ENCODE results near the gene SS18L1. TPM values are rescaled to one million over a fixed set of nuclear protein-coding genes. Genes with fewer than 3 reads are reported as not detected.

Gene SS18L1
- total and polyA plus RNA-seq, 12 donors: 9.0 to 45.7 (median 14.4) TPM

DNA sequence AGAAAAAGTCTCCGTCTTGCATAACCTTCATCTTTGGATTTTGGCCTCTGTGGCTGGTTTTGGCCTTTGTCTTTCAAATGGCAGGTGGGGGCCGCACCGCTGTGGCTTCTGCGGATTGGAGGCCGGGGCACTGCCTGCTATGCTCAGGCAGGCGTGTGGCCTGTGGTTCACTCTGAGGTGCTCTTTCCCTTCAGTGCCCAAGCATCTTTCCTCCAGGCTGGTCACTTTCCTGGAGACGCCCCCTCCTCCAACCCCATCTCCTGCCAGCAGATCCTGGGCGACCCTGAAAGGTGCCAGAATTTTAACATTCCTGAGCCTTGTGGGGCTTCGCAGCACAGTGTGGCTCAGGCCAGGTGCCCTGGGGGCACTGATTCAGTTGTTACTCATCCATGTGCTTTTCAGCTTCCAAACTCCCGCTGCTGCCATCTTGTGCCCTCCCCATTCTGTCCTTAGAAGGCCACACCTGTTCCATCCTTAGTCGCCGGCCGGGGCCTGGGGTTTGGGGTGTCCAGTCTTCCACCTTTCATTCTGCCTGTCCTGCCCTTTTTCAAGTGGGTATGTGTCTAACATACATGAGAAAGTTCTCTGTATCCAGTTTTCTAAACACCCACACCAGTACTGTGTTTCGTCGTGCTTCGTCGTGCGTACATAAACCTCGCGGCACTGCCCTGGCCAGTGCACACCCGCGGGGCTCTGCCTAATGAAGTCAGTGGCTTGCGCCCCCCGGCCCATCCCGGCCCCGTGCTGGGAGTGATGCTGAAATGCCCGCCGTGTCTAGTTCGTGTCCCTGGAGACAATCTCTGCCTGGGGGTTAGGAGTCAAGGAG lies 12.1 kb downstream of the SS18L1 start:
- H3K36me3 ChIP-seq (replicated peaks in 1 of 2): no peaks in the 10 kb centered on the region
- H3K9me3 ChIP-seq (replicated peaks in 1 of 3): no peaks in the 10 kb centered on the region
- no peaks in the 10 kb centered on the region for H3K27me3 ChIP-seq
- no peak overlapping the region for H3K4me3 ChIP-seq
- H3K27ac ChIP-seq: no peak overlapping the region
- WGBS, 4 donors: 89 to 93% (median 91%) methylated on average over 28 to 29 of the region's 29 CpGs
- TF ChIP-seq POLR2A (IDR thresholded peaks at IDR 0.05): no peak
- TF ChIP-seq, protein P1, sequence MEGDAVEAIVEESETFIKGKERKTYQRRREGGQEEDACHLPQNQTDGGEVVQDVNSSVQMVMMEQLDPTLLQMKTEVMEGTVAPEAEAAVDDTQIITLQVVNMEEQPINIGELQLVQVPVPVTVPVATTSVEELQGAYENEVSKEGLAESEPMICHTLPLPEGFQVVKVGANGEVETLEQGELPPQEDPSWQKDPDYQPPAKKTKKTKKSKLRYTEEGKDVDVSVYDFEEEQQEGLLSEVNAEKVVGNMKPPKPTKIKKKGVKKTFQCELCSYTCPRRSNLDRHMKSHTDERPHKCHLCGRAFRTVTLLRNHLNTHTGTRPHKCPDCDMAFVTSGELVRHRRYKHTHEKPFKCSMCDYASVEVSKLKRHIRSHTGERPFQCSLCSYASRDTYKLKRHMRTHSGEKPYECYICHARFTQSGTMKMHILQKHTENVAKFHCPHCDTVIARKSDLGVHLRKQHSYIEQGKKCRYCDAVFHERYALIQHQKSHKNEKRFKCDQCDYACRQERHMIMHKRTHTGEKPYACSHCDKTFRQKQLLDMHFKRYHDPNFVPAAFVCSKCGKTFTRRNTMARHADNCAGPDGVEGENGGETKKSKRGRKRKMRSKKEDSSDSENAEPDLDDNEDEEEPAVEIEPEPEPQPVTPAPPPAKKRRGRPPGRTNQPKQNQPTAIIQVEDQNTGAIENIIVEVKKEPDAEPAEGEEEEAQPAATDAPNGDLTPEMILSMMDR (IDR thresholded peaks at IDR 0.05): no peak
- H3K4me1 ChIP-seq (replicated peaks in 1 of 2): peaks cover 7 to 12% of the 10 kb centered on the region in 2 donors
- no peak for DNase-seq
- intact Hi-C loops (cut with DNase I): loop anchor here in 1 of 2 donors (5.0 kb wide), 1 partner anchor 143 kb away; no protein-coding TSS in a partner anchor

DNA sequence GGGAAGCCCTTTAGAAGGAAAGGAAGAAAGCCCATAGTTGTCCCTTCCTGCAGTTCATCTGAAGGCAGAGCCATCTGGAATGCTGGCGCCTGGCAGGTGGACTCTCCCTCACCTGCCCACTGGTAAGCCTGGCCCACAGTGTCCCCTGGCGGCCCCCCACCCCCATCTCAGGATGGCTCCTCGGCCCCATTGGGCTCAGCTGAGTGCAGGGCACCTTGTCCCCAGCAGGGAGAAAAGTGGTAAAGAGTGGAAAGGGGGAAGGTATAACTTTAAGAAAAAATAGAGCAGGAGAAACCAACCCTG lies 12.6 kb downstream of the SS18L1 start:
- H3K36me3 ChIP-seq (replicated peaks in 1 of 2): peaks cover 0 to 3% of the 10 kb centered on the region in 2 donors
- TF ChIP-seq, protein P1 (IDR thresholded peaks at IDR 0.05): no peak
- TF ChIP-seq POLR2A (IDR thresholded peaks at IDR 0.05): no peak

DNA sequence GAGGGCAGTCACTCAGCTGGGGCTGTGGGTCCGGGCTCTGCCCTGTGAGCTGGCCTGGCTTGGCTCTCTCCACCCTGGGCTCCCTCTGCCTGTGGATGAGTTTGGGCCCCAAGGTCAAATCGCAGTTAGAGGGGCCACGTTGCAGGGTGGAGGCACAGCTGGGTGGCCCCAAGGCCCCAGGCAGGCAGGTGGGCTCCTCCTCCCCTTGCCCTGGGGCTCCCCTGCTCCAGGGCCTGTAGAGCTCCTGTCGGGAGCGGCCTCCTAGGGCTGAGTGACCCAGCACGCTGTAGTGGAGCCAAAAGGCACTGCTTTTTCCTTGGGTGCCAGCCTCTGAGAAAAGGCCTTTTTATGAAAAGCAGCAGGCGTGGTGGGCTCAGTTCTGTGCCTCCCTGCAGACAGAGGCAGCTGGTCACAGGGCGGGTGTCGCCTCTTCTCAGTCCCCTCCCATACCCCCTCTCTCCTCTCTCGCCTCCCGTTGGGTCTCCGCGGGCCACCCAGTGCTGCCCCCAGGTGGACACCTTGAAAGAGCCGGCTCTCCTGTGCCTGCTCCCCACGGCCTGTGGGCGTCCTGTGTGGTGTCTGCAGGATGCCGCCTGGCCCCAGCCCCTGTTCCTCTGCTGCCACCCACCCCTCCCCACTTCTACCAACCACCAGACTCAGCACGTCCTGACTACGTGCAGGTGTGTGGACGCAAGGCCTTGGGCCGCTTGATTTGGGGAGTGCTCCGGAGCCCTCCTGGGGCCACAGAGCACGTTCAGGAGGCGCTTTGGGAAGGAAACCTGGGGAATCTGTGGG lies 13.2 kb downstream of the SS18L1 start:
- no peak overlapping the region for H3K4me3 ChIP-seq
- DNase-seq: peak; percentile 63 to 80 (median 78)
- intact Hi-C loops (cut with DNase I): loop anchor here in 1 of 2 donors (5.0 kb wide), 1 partner anchor 144 kb away; no protein-coding TSS in a partner anchor
- 41 to 66% (median 43%) methylated on average over 7 to 24 of the region's 24 CpGs for WGBS, 4 donors
- H3K27me3 ChIP-seq: no peaks in the 10 kb centered on the region
- no peaks in the 10 kb centered on the region for H3K9me3 ChIP-seq (replicated peaks in 1 of 3)
- peaks cover 0 to 9% of the 10 kb centered on the region in 2 donors for H3K36me3 ChIP-seq (replicated peaks in 1 of 2)
- H3K4me1 ChIP-seq (replicated peaks in 1 of 2): peaks cover 7 to 12% of the 10 kb centered on the region in 2 donors
- H3K27ac ChIP-seq: peak overlapping the region in 2 of 5 donors; percentile 13 to 22
- TF ChIP-seq POLR2A (IDR thresholded peaks at IDR 0.05): no peak
- TF ChIP-seq, protein P1 (IDR thresholded peaks at IDR 0.05): peak; percentile 65 to 74 (median 72)

More for the DNA sequence above, 12.6 kb downstream of the SS18L1 start:
- Histone ChIP-seq H3K27me3 (no peaks in the 10 kb centered on the region), H3K4me3 (no peak overlapping the region), H3K9me3 (replicated peaks in 1 of 3) (no peaks in the 10 kb centered on the region), H3K27ac (peak overlapping the region in 1 of 5 donors; percentile 13), H3K4me1 (replicated peaks in 1 of 2) (peaks cover 7 to 12% of the 10 kb centered on the region in 2 donors)
- intact Hi-C loops (cut with DNase I): loop anchor here in 1 of 2 donors (5.0 kb wide), 1 partner anchor 144 kb away; no protein-coding TSS in a partner anchor
- no peak for DNase-seq
- 81 to 86% (median 83%) methylated on average over 3 of the region's 3 CpGs for WGBS, 4 donors
